ENCODE results near the gene POLR1A.
A peak's percentile ranks its signal among the peaks of the same experiment; 100 is the strongest.

Gene POLR1A

DNA sequence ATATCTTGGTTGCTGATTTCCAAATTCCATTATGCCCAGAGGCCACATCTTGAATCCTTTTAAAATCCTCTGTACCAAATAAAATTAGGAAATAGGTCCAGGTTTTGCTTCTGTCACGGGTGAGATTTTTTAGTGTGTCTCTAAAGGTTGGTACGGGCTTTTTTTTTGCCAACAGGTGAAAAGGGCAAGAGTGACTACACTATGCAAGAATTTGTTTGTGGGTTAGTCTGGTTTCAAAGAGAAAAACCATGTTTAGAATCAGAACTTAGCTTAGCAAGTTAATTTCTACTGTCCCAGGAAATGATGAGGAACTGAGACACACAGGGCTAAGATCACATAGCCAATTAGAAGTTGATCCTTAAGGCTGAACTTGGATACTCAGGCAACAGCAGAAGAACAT, 41.7 kb downstream of the POLR1A start:
- no peak for DNase-seq (ENCODE audit: low read depth)

DNA sequence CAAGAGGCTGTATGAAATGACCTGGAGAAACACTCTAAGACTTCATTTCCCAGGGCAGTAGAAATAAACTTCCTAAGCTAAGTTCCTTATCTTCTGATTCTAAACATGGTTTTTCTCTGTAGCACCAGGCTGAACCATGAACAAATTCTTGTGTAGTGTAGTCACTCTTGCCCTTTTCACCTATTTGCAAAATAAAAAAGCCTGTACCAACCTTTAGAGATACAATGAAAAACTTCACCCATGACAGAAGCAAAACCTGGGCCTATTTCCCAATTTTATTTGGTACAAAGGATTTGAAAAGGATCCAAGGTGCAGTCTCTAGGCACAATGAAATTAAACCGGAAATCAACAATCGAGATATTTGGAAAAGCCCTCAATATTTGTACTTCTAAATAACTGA, 43.6 kb downstream of the POLR1A start:
- no peak for DNase-seq (ENCODE audit: low read depth)

- no peak for DNase-seq (ENCODE audit: low read depth)
Observed at GRCh38 chr2:86056590-86057331, 48.9 kb downstream of the POLR1A start.

DNA sequence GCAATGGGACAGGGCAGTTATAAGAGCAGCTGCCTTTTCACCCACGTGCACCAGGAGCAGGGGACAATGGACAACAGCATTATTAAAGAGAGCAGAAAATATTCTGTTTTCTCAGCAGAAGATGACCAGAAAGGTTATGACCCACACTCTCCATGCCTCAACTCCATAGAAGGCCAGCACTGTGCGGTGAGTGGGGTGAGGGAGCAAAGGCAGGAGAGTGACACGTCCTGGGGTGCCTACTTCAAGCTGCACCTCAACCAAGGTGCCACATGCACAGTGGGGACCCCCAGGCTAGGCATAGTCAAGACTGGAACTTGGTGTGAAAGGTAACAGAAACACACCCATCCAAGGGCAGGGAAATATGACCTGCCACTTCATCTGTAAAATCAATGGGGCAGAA, 50.4 kb downstream of the POLR1A start:
- DNase-seq (ENCODE audit: low read depth): no peak

- DNase-seq (ENCODE audit: low read depth): no peak
Observed at GRCh38 chr2:86054535-86055082, 51.1 kb downstream of the POLR1A start.

DNA sequence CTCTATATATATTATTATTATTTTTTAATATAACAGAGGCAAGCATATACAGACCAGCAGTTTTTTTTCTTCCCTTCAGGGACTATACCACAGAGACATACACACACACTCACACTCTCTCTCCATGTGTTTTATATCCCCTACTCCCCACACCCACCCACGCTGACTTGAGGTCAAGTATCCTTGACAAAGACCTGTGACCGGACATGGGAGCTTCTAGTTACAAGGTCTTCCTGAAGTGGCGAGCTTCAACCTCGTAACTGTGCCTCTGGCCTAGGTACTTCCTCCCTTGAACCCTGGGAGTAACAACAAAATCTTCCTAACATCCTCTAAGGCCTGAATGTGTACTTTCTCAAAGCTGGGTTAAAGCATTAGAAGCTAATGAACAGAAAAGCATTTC, 52.5 kb downstream of the POLR1A start:
- no peak for DNase-seq (ENCODE audit: low read depth)

GRCh38 chr2:86052676-86053075, 53.0 kb downstream of the POLR1A start:
- no peak for DNase-seq (ENCODE audit: low read depth)

- DNase-seq (ENCODE audit: low read depth): no peak
Observed at GRCh38 chr2:86052265-86052664, 53.4 kb downstream of the POLR1A start.

GRCh38 chr2:86050301-86050700, 55.4 kb downstream of the POLR1A start:
- no peak for DNase-seq (ENCODE audit: low read depth)

GRCh38 chr2:86049529-86049928, 56.2 kb downstream of the POLR1A start:
- no peak for DNase-seq (ENCODE audit: low read depth)

GRCh38 chr2:86048888-86049287, 56.8 kb downstream of the POLR1A start:
- DNase-seq (ENCODE audit: low read depth): no peak

DNA sequence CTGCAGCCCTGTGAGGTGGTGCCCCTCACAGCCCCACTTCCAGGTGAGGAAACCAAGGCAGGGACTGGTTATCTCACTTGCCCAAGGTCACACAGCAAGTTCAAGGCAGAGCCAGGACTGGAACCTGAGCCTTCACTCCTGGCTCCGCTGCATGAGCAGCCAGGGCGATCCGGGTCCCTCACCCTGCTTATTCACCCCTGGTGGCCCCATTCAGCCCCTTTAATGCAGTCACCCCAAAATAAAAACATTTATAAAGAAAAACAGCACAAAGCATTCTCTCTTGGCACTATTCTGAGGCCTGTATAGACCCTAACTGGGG, 57.3 kb downstream of the POLR1A start:
- no peak for DNase-seq (ENCODE audit: low read depth)

- DNase-seq (ENCODE audit: low read depth): no peak
Observed at GRCh38 chr2:86047575-86048382, 57.9 kb downstream of the POLR1A start.

GRCh38 chr2:86045541-86045940, 60.1 kb downstream of the POLR1A start:
- DNase-seq (ENCODE audit: low read depth): no peak

GRCh38 chr2:86044614-86045013, 61.1 kb downstream of the POLR1A start:
- no peak for DNase-seq (ENCODE audit: low read depth)

DNA sequence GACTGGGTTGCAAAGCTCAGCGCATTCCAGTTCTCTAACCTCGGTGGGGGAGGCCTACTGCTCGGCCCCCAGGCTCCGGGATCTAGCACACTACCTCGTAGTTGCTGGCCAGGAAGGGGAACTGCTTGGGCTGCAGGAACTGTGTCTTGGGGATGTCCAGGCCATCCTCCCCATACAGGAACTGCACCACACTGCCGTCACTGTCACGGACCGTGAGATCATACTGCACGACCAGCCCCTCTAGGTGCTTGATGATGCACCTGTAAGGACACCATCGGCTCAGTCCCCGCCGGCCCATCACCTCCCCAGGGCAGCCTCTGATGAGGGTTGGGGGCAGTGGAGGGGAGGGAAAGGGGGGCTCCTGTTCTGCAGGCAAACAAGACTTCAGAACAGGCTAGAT, 61.6 kb downstream of the POLR1A start:
- DNase-seq (ENCODE audit: low read depth): no peak

DNA sequence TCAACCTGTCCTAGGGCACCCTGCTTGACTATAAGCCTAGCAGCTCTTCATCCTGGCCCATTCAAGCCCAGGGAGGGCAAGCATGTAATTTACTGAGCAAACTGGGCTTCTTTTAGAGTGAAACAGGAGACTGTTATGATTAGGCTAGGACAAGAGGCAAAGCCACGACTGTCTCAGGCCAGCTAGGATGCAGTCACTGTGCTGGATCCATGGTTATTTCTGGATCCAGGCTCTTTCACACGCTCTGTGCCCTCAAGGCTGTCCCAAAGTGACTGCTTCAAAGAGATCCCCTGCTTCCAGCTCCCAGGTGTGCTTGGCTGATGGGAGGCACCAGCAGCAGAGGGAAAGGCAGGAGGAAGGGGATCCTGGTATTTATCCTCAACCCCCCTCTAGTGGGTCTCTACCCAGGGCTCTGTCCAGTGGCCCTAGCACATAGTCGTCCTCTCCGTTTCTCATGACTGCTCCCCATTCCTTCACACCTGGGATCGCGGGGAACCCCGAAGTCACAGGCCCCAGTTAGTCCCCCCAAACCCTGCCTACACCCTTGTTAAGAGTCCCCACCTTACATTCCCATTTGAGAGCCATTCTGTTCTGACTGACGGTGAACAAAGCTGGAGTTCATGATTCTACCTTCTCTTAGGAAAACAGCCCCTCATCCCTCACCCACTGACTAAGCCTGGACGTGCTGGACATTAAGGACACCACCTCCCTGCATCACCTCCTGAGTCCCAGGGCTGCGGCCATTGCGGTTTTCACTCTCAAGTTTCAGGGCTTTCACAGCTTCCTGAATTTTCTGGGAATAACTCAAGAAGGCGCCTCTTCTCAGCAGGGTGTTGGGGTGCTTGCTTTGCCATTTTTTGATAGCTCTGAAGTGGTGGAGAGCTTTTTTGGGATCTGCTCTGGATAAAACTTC, 63.2 kb downstream of the POLR1A start:
- no peak for DNase-seq (ENCODE audit: low read depth)

GRCh38 chr2:86039963-86040655, 65.6 kb downstream of the POLR1A start:
- no peak for DNase-seq (ENCODE audit: low read depth)

DNA sequence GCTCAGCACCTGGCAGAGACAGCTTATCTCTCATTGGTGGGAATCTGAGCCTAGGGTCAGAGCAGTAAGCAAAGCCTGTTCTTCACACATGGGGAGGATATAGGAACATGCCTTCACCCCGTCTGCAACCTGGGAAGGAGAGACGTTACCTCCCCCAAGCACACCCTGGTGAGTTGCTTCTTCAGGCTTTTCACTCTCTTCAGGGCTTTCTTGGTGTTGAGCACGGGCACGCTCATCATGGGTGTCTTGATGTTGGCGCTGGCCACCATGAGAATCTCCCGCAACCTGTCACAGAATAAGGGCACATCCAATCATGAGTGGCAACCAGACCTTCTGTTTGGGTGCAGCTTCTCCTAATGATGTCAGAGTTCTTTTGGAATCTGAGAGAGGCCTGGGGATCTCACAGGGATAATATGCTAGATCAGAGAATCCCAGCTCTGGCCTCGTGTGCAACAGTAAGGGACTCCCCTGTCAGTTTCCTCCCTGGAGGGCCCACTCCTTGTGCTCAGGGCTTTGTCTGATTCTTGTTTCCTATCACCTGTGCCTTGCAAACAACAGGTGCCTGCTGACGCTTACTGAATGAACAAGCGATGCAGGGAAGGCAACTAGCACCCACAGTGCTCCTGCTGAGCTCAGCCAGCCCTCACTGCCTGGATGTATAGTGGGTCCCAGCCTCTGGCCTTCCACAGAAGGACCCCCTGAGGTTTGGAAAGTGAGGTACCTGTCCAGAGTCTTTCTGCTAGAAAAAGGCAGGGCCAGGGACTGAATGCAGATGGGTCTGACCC, 66.3 kb downstream of the POLR1A start:
- DNase-seq (ENCODE audit: low read depth): no peak

DNA sequence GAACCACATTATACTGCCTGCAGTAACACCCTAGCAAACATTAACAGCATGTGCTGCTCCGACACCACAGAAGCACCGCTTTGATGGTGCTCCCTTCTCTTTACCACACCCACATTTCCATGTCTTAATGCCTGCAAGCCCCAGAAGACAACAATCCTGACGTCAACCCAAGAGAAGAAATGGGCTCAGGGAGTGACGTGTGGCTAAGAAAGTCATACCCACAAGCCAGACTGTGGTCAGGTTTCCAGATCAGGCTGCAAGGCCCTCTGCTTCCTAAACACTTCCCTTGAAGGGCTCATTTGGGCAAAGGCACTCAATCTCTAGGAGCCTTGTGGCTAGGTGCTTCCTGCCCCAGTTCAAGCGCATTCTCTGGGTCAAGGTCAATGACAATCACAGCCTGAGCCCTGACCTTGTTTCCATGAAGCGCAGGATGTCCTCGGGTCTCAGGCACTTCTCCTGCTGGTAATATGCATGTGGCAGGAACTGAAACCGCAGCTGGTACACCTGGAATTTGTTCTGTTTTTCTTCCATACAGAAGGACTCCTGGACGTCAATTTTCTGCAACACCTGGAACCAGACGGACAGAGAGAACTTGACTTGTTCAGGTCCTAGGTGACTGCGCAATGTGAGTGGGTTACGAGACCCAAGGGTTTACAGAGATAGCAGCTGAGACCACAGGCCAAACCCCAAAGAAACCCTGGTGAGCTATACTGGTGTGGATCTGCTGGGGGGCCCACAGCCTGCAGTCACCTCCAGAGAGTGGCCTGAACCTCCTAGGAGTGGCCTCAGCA, 67.2 kb downstream of the POLR1A start:
- DNase-seq (ENCODE audit: low read depth): peak; percentile 55
